ENCODE results near the gene MEGF8.

Gene MEGF8

DNA sequence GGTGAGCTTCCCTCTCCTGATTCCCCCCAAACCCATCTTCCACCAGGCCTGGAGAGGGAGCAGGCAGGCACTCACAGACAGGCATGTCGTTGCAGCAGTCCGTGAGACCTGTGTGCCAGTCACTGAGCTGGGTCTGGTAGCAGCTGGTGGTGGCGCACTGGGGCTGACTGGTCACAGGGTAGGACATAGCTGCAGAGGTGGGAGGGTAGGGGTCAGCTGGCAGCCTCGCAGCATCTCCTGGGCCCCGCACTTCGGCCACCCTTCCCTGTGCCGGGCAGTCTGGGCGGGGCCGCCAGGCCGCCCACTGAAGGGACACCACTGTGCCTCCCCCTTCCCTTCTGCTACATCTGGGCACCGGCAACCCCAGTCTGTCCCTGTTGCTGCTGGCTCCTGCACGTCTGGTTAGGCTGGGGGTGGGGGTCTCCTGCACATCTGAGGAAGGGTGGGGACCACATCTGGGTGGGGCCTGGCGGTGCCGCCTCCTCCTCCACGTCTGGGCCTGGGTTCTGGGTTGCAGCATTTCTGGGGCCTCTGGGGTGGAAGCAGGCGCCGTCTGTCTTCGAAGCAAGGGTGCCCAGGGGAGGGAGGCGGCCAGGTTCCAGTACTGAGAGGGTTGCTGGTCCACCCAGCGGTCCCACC lies 63.5 kb downstream of the MEGF8 start:
- ChIA-PET POLR2A (no interaction called here), CTCF (interaction anchor here (0.9 to 2.0 kb wide), 3 partner anchors 8 to 31 kb away, joined by 4 to 7 read pairs (median 5); no protein-coding TSS in a partner anchor)
- TF ChIP-seq, protein P1, sequence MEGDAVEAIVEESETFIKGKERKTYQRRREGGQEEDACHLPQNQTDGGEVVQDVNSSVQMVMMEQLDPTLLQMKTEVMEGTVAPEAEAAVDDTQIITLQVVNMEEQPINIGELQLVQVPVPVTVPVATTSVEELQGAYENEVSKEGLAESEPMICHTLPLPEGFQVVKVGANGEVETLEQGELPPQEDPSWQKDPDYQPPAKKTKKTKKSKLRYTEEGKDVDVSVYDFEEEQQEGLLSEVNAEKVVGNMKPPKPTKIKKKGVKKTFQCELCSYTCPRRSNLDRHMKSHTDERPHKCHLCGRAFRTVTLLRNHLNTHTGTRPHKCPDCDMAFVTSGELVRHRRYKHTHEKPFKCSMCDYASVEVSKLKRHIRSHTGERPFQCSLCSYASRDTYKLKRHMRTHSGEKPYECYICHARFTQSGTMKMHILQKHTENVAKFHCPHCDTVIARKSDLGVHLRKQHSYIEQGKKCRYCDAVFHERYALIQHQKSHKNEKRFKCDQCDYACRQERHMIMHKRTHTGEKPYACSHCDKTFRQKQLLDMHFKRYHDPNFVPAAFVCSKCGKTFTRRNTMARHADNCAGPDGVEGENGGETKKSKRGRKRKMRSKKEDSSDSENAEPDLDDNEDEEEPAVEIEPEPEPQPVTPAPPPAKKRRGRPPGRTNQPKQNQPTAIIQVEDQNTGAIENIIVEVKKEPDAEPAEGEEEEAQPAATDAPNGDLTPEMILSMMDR (IDR thresholded peaks at IDR 0.05; ENCODE audit: control extremely low read depth, extremely low read depth, low read depth, missing control alignments) = no peak
- no peak for DNase-seq (ENCODE audit: extremely low spot score)

DNA sequence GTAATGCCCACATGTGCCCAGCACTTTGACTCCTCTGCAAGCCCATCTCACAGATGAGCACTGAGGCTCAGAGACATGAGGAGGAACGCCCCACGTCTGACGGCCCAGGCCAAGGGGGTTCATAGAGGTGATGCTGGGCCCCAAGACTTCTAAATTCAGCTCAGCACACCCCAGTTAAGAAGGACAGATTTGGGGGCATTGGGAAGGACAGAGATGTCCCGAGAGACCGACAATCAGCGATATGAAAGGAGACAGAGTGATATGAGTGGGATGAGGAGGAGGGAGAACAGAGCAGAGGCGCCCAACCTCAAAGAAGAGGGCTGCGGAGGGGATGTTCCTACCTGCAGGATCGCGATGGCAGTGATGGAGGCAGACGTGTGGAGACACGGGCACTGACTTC lies 64.5 kb downstream of the MEGF8 start, which contains the start of gene CNFN:
Gene CNFN (minus strand): TSS at position 399 of the 400 bp plus-strand sequence. CDS start 1,260 bp downstream, outside the sequence.
- CTCF ChIA-PET = interaction anchor here (0.8 kb wide), 1 partner anchor 11 kb away, joined by 4 read pairs; no protein-coding TSS in a partner anchor
- POLR2A ChIA-PET = no interaction called here
- TF ChIP-seq, protein P1 (IDR thresholded peaks at IDR 0.05; ENCODE audit: control extremely low read depth, extremely low read depth, low read depth, missing control alignments) = no peak
- DNase-seq (ENCODE audit: extremely low spot score) = no peak

- ChIA-PET CTCF (interaction anchor here (1.4 kb wide), 1 partner anchor 8 kb away, joined by 3 read pairs; no protein-coding TSS in a partner anchor), POLR2A (no interaction called here)
- no peak for DNase-seq (ENCODE audit: extremely low spot score)
- TF ChIP-seq, protein P1 (IDR thresholded peaks at IDR 0.05; ENCODE audit: control extremely low read depth, extremely low read depth, low read depth, missing control alignments) = no peak
Measured at GRCh38 chr19:42392165-42392564, 66.7 kb downstream of the MEGF8 start.

DNA sequence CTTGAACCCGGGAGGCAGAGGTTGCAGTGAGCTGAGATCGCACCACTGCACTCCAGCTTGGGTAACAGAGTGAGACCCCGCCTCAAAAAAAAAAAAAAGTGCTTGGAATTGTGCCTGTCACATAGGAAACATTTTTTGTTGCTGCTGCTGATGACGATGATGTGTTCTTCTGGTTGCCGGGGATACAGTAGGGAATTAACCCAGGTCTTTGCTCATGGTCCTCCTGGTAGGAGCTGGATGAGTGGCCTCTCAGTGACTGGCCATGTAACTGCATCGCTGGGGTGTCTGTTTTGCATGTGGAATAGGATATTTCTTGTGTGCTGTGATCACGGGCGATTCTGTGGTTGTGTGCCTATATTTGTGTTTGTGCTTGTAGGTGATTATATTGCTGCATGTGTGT lies 69.3 kb downstream of the MEGF8 start:
- POLR2A ChIA-PET = interaction anchor here (0.7 kb wide), 1 partner anchor 28 kb away, joined by 3 read pairs; no protein-coding TSS in a partner anchor
- TF ChIP-seq, protein P1 (IDR thresholded peaks at IDR 0.05; ENCODE audit: control extremely low read depth, extremely low read depth, low read depth, missing control alignments) = no peak
- CTCF ChIA-PET = interaction anchor here (2.9 kb wide), 1 partner anchor 286 kb away, joined by 11 read pairs; no protein-coding TSS in a partner anchor
- DNase-seq (ENCODE audit: extremely low spot score) = no peak

DNA sequence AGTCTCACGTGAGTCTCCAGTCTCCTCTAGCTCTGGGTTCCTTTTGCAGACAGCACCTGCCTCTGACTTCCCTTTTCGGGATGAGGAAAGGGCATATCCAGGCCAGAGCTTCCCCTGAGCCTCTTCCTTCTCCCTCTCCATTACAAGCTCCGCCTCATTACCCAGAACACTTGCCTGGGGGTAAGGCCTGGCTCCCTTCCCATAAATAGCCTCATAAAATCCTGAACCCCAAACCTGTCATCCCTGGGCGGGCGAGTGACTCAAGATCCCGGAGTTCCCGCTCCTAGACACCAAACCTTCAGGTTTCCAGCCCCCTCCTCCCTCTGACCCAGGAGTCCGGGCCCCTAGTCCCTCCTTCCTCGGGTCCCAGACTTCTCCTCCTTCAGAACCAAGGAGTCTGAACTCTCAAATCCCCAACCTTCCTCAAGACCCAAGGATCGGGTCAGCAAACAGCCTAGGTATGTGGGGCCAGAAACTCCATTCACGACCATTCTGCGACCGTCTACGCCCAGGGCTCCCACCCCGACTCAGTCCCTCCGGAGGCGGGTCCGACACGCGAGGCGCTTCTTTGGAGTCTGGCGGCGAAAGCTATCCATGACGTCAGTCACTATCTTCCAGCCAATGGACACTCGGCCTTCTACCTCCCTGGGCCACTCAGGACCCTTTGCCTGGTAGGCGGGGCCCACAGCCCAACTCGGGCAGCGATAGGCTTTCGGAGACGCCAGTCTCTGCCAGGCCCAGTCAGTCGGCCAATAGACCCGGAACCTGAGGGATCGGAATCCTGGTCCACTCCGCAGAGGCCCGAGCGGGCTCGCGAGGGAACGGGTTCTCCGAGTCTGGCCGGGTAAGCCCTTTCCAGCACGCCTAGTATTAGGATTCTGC lies 71.2 kb downstream of the MEGF8 start:
- DNase-seq (ENCODE audit: extremely low spot score) = peak; percentile 100
- ChIA-PET CTCF (interaction anchor here (1.0 to 2.9 kb wide), 9 partner anchors 8 to 288 kb away, joined by 3 to 13 read pairs (median 6); no protein-coding TSS in a partner anchor), POLR2A (interaction anchor here (0.5 to 1.4 kb wide), 4 partner anchors 27 to 312 kb away, joined by 3 to 6 read pairs (median 4); no protein-coding TSS in a partner anchor)
- TF ChIP-seq, protein P1 (IDR thresholded peaks at IDR 0.05; ENCODE audit: control extremely low read depth, extremely low read depth, low read depth, missing control alignments) = no peak
